Measurements from ENCODE around the gene AKAP10. TPM values are rescaled to one million over a fixed set of nuclear protein-coding genes. Genes with fewer than 3 reads are reported as not detected.

The AKAP10 gene
- total RNA-seq, 2 experiments from 2014 or later = 29.2 to 36.0 TPM

GRCh38 chr17:19909139-19909538 is 68.5 kb downstream of the AKAP10 start:
- H3K27me3 Mint-ChIP-seq = no peaks in the 10 kb centered on the region
- peaks cover 70% of the 10 kb centered on the region for H3K36me3 ChIP-seq (ENCODE audit: insufficient read depth, low read length)
- ATAC-seq (ENCODE audit: poor library complexity) = no peak

GRCh38 chr17:19905502-19905901 is 72.1 kb downstream of the AKAP10 start:
- DNase-seq = no peak
- no peak for ATAC-seq (ENCODE audit: poor library complexity)
- no peaks in the 10 kb centered on the region for H3K4me1 ChIP-seq (ENCODE audit: insufficient read depth, low read length)
- peaks cover 68% of the 10 kb centered on the region for H3K36me3 ChIP-seq (ENCODE audit: insufficient read depth, low read length)
- no peaks in the 10 kb centered on the region for H3K27me3 Mint-ChIP-seq
- intact Hi-C loops (cut with DNase I, micrococcal nuclease) = no loop called here
- POLR2A ChIA-PET = no interaction called here
- CTCF ChIA-PET = no interaction called here
- no peaks in the 10 kb centered on the region for H3K9me3 Mint-ChIP-seq
- peak overlapping the region; percentile 24 for H3K27ac Mint-ChIP-seq
- no peaks in the 10 kb centered on the region for H3K9me3 ChIP-seq (ENCODE audit: control insufficient read depth in 1 of 2, insufficient read depth in 1 of 2, low read length in 2 of 2)
- no peak overlapping the region for H3K4me3 Mint-ChIP-seq
- H3K4me3 ChIP-seq (ENCODE audit: low read length) = no peak overlapping the region
- TF ChIP-seq, protein P1, sequence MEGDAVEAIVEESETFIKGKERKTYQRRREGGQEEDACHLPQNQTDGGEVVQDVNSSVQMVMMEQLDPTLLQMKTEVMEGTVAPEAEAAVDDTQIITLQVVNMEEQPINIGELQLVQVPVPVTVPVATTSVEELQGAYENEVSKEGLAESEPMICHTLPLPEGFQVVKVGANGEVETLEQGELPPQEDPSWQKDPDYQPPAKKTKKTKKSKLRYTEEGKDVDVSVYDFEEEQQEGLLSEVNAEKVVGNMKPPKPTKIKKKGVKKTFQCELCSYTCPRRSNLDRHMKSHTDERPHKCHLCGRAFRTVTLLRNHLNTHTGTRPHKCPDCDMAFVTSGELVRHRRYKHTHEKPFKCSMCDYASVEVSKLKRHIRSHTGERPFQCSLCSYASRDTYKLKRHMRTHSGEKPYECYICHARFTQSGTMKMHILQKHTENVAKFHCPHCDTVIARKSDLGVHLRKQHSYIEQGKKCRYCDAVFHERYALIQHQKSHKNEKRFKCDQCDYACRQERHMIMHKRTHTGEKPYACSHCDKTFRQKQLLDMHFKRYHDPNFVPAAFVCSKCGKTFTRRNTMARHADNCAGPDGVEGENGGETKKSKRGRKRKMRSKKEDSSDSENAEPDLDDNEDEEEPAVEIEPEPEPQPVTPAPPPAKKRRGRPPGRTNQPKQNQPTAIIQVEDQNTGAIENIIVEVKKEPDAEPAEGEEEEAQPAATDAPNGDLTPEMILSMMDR (IDR thresholded peaks at IDR 0.05) = no peak
- peaks cover 82% of the 10 kb centered on the region for H3K36me3 Mint-ChIP-seq (ENCODE audit: low read depth)
- H3K27ac ChIP-seq (ENCODE audit: low read depth in 1 of 2, low read length in 2 of 2) = no peak overlapping the region
- H3K4me1 Mint-ChIP-seq (ENCODE audit: low read depth) = no peaks in the 10 kb centered on the region
- no peaks in the 10 kb centered on the region for H3K27me3 ChIP-seq (ENCODE audit: control insufficient read depth in 1 of 2, insufficient read depth in 2 of 2, low read length in 2 of 2)

More at GRCh38 chr17:19909139-19909538, 68.5 kb downstream of the AKAP10 start:
- H3K9me3 ChIP-seq (ENCODE audit: control insufficient read depth in 1 of 2, insufficient read depth in 1 of 2, low read length in 2 of 2) = no peaks in the 10 kb centered on the region
- H3K4me3 ChIP-seq (ENCODE audit: low read length) = no peak overlapping the region
- no peak for DNase-seq
- no peak overlapping the region for H3K27ac ChIP-seq (ENCODE audit: low read depth in 1 of 2, low read length in 2 of 2)
- ChIA-PET POLR2A (no interaction called here), CTCF (no interaction called here)
- H3K4me1 ChIP-seq (ENCODE audit: insufficient read depth, low read length) = no peaks in the 10 kb centered on the region
- Mint-ChIP-seq H3K36me3 (ENCODE audit: low read depth) (peaks cover 85% of the 10 kb centered on the region), H3K4me3 (no peak overlapping the region), H3K27ac (no peak overlapping the region), H3K4me1 (ENCODE audit: low read depth) (no peaks in the 10 kb centered on the region), H3K9me3 (no peaks in the 10 kb centered on the region)
- H3K27me3 ChIP-seq (ENCODE audit: control insufficient read depth in 1 of 2, insufficient read depth in 2 of 2, low read length in 2 of 2) = no peaks in the 10 kb centered on the region
- intact Hi-C loops (cut with DNase I, micrococcal nuclease) = no loop called here
- TF ChIP-seq, protein P1 (IDR thresholded peaks at IDR 0.05) = no peak

- H3K4me3 Mint-ChIP-seq = no peak overlapping the region
- no peaks in the 10 kb centered on the region for H3K27me3 Mint-ChIP-seq
- intact Hi-C loops (cut with DNase I, micrococcal nuclease) = loop anchor here in 1 of 2 experiments (5.0 kb wide), 1 partner anchor 38 kb away; the partner anchor contains the start of gene ULK2
- peaks cover 81% of the 10 kb centered on the region for H3K36me3 Mint-ChIP-seq (ENCODE audit: low read depth)
- POLR2A ChIA-PET = no interaction called here
- no peaks in the 10 kb centered on the region for H3K4me1 ChIP-seq (ENCODE audit: insufficient read depth, low read length)
- no peaks in the 10 kb centered on the region for H3K27me3 ChIP-seq (ENCODE audit: control insufficient read depth in 1 of 2, insufficient read depth in 2 of 2, low read length in 2 of 2)
- H3K9me3 ChIP-seq (ENCODE audit: control insufficient read depth in 1 of 2, insufficient read depth in 1 of 2, low read length in 2 of 2) = no peaks in the 10 kb centered on the region
- no peak overlapping the region for H3K27ac Mint-ChIP-seq
- H3K36me3 ChIP-seq (ENCODE audit: insufficient read depth, low read length) = peaks cover 68% of the 10 kb centered on the region
- TF ChIP-seq, protein P1 (IDR thresholded peaks at IDR 0.05) = no peak
- no peak overlapping the region for H3K4me3 ChIP-seq (ENCODE audit: low read length)
- CTCF ChIA-PET = no interaction called here
- DNase-seq (peak in 2 of 14 experiments; percentile 13 to 21), ATAC-seq (ENCODE audit: poor library complexity) (no peak)
- H3K4me1 Mint-ChIP-seq (ENCODE audit: low read depth) = no peaks in the 10 kb centered on the region
- no peaks in the 10 kb centered on the region for H3K9me3 Mint-ChIP-seq
- H3K27ac ChIP-seq (ENCODE audit: low read depth in 1 of 2, low read length in 2 of 2) = no peak overlapping the region
These were observed 72.7 kb downstream of the AKAP10 start for GRCh38 chr17:19904924-19905323.

Data from CD4-positive, alpha-beta T cell (primary cell).